Stimulated activated naive CD8-positive, alpha-beta T cell treated with anti-CD3 and anti-CD28 coated beads, Interleukin-15, Interleukin-2, amounts not matched to agents 100 U/mL and 50 U/mL, for 24 hours (primary cell): ENCODE results near the gene RAB1B.
"Not testable (repeated sequence)": the region's sequence is repeated elsewhere in the genome, so short reads cannot be mapped to it uniquely, and the experiment has no call there.

ENCODE experiments used
- ATAC-seq: fragments of 150-1000 bp; cut with Tn5 transposase; one replicate; pipeline ENCODE4 v1.10.0; 2021
- DNase-seq: peaks from one replicate; pipeline ENCODE4 v3.0.0; 2021

RAB1B gene

DNA sequence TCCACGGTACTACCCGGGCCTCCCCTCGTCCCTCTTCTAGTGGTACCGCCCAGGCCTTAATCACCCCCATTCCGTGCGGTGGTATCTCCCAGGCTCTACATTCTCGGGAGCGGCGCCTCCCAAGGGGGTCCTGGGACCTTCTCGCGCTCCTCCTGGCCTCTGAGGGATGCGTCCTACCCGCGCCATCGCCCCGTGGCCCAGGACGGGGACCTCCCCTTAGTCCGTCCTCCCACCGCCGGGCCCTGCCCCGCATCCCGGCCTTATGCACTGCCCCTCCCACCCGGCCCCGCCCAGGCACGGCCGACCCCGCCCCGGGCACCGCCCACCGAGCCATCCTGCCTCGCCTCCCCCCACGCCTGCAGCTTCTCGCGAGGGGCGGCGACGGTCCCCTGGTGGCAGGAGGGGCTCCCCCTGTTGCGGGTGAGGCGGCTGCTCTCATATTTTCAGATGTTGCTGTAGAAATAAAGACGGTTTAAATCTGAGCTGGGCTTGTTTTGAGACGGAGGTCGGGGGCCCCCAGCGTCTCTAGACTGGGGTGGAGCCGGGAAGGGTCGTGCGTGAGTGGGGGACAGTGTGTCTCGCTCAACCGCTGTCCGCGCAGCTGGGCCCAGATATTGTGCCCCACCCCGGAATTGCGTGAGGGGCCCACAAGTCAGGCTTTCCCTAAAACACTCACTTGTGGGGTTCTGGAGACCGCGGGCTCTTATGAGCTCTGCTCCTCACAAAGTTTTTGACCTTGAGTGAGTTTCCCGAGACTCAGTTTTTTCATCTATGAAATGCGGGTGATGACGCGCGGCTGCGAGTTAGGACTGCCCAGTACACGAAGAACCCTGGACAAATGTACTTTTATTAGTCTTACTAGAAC is 828 bp upstream of the RAB1B start:
- peak; percentile 60 for ATAC-seq

DNA sequence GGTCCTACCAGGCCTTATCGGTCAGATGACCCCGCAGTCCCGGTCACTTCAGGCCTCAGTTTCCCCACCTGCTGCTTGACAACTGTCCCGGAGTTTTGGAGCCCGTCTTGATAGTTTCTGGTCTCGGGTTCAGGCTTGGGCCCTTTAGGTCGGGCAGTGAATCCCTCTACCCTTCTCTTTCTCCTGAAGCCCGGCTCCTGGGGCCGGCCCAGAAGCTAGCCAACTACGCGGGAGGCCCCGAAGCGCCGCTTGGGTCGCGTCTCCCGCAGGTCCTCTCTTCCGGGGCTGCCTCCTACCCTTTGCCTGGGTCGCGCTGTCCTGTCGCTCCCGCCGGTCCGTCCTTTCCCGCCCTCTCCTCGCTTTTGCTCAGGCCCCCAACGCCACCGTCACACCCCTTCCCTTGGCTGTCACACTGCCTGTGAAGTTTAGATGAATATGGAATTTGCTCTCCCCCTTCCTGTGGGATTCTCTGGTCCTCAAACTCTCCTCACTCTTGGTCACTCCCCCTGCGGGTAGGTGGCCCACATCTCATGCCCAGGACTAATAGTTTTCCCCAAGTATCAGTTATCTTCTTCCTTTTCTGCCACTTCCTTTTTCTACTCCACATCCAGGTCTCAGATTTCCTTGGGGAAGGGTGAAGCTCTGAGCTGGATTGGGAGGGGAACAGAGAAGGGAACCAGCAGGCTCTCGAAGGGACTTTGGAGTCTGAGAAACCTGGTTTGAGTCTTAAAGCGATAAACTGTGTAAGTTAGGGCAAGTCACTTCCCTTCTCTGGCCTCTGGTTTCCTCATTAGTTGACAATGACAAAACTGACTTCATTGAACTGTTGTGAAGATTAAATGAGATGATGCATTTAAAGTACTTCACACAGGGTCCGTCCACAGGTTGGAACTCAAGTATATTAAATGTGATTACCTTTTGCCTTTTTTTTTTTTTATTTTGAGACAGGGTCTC is 790 bp downstream of the RAB1B start:
- DNase-seq (peak; percentile 32), ATAC-seq (no peak)

More for the DNA sequence above, 828 bp upstream of the RAB1B start:
- peak; percentile 94 for DNase-seq

DNA sequence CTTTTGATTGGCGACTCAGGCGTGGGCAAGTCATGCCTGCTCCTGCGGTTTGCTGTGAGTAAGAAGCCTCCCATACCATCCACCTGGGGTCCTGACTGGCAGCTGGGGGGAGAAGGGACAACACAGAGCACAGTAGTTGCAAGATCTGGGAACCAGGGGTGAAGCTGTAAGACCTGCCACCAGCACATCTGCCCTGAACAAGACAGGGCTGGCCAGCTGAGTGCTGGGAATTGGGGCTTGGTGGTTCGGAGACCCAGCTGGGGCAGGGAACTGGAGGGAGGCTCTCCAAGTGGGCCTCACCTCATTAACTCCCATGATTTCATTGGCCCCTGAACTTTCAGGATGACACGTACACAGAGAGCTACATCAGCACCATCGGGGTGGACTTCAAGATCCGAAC is 3.4 kb downstream of the RAB1B start:
- no peak for DNase-seq
- no peak for ATAC-seq

DNA sequence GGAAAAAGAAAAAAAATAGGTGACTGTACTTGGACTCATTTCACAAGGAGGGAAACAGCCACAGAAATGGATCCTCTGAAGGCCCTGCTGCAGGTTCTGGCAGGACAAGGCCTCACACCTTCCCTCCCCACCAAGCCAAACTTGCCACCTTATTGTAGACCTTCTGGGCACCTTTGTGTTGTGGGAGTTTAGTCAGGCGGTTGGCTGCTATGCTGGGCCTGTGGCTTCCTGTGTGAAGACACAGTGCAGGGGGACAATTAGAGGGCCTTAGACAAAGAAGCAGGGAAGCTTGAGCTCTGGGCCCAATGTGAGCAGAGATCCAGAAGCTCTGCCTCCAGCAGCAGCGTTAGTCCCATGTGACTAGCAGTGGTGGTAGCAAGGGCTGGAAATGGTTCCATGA is 4.2 kb downstream of the RAB1B start:
- no peak for ATAC-seq
- DNase-seq = no peak

DNA sequence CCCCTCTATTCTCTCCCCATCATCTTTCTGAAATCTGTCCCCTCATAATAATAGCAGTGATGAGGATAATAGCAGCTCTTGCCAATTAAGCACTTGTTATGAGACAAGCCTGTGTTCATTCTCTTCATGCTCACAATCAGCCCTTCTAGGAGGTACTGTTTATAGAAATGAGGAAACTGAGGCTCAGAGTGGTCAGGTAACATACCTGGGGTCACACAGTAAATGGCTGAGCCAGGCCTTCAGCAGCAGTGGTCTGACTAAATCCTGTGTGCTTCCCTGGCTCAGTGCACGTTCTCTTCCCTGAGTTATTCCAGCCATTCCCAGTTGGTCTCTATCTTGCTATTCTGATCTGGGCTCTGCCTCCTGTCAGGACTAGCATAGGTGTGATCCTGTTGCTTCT is 5.8 kb downstream of the RAB1B start:
- ATAC-seq (no peak), DNase-seq (no peak)

DNA sequence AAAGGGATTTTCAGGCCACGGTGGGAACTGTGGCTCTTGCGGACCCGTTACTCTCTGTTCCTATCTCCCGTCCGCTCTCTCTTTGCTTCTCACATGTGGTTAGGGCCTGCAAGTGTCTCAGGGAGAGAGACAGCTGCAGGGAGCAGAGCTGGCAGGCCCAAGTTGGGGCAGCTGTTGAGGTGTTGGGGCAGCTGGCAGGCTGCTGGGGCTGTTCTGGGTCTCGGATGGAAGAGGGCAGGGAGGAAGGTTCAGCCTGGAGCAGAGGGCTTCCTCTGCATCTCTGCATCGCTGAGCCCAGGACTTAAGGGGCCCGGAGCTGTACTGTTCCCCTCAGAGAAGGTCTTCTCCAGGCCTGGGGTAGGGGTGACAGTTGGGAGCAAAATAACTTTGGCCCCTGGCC is 7.0 kb downstream of the RAB1B start:
- DNase-seq = no peak
- ATAC-seq = no peak

DNA sequence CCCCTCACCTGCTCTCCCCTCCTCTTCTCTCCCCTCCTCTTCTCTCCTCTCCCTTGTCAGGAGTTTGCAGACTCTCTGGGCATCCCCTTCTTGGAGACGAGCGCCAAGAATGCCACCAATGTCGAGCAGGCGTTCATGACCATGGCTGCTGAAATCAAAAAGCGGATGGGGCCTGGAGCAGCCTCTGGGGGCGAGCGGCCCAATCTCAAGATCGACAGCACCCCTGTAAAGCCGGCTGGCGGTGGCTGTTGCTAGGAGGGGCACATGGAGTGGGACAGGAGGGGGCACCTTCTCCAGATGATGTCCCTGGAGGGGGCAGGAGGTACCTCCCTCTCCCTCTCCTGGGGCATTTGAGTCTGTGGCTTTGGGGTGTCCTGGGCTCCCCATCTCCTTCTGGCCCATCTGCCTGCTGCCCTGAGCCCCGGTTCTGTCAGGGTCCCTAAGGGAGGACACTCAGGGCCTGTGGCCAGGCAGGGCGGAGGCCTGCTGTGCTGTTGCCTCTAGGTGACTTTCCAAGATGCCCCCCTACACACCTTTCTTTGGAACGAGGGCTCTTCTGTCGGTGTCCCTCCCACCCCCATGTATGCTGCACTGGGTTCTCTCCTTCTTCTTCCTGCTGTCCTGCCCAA is 7.7 kb downstream of the RAB1B start:
- DNase-seq (no peak), ATAC-seq (no peak)

DNA sequence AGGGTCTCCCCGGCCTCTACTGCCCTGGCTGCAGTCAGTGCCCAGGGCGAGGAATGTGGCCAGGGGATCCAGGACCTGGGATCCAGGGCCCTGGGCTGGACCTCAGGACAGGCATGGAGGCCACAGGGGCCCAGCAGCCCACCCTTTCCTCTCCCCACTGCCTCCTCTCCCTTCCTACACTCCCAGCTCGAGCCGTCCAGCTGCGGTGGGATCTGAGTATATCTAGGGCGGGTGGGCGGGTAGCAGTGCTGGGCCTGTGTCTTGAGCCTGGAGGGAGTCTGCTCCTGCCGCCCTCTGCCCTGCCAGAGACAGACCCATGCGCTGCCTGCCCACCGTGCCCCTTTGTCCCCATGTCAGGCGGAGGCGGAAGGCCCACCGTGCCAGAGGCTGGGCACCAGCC is 8.2 kb downstream of the RAB1B start:
- not testable (repeated sequence) for ATAC-seq, DNase-seq

DNA sequence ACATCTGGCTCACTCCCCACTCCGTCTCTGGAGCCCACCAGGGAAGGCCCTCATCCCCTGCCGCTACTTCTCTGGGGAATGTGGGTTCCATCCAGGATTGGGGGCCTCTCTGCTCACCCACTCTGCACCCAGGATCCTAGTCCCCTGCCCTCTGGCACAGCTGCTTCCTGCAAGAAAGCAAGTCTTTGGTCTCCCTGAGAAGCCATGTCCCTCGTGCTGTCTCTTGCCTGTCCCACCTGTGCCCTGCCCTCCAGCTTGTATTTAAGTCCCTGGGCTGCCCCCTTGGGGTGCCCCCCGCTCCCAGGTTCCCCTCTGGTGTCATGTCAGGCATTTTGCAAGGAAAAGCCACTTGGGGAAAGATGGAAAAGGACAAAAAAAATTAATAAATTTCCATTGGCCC is 8.6 kb downstream of the RAB1B start:
- DNase-seq, ATAC-seq: not testable (repeated sequence)

DNA sequence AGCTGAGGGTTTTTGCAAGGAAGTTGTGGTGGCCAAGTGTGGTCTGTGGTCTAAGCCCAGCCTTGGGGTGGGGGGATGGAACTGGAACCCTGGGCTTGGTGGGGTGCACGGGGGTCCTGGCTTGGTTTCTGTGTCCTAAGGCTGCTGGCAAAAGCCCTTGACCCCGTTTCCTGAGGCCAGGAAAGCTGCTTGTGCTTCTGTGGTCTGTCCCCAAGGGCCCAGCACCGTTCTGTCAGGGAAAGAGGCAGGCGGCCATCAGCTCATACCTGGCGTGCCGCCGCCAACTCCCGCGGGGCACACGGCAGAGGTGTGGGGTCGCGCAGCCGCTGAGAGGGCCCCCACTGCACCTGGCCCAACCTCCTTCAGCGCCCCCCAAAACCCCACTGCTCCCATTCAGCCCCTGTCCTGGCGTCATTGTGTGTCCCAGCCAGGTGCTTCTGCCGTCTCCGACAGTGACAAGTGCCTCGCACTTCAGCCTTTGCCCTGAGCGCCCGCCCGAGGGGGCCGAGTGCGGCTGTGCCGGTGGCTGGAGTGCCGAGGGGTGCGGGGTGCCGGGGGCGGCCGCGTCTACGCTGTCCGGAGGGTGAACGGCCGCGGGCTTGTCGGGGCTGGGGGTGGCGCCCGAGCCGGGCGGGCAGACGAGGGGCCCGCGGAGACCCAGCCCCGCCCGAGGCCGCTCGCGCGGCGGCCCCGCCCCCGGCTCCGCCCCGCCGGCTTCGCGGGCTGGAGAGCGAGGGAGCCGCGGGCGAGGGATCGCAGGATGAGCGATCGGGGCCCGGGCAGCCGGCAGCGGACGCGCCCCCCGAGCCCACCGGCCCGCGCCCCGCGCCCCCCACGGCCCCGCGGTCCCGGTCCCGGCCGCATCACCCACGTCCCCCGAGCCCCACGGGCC is 9.3 kb downstream of the RAB1B start, which contains the start of gene CNIH2:
Gene CNIH2, plus strand, starts transcription at position 705 of the 892 bp plus-strand sequence. CDS start 282 bp downstream, outside the sequence.
- ATAC-seq = no peak
- DNase-seq = peak; percentile 60

DNA sequence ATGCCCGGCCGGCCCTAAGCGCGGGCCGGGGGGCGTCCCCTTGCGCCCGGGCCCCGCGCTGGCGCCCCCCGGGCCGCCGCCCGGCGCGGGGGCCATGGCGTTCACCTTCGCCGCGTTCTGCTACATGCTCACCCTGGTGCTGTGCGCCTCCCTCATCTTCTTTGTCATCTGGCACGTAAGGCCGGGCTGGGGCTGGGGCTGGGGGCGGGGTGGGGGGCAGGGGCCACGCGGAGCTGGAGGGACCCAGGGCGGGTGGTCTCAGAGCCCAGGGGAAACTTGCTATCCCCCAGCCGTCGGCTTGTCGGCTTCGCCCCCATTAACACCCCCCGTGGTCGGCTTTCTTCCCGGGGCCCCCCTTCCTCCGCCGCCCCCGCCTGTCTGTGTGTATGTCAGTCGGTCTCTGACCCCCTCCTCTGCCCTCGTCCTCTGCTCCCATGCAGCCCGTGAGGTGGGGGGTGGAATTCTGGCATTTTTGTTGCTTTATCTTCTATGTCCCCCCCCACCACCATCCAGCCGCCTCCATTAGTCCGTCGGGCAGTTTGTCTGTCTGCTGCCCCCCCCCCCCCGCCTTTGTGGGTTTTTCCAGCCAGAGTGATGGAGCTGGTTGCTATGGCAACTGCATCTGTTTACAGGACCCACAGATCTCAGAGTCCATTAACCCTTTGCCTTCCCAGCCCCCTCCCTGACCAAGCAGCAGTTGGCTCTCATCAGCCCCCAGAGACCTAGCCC is 10.1 kb downstream of the RAB1B start:
- ATAC-seq = no peak

DNA sequence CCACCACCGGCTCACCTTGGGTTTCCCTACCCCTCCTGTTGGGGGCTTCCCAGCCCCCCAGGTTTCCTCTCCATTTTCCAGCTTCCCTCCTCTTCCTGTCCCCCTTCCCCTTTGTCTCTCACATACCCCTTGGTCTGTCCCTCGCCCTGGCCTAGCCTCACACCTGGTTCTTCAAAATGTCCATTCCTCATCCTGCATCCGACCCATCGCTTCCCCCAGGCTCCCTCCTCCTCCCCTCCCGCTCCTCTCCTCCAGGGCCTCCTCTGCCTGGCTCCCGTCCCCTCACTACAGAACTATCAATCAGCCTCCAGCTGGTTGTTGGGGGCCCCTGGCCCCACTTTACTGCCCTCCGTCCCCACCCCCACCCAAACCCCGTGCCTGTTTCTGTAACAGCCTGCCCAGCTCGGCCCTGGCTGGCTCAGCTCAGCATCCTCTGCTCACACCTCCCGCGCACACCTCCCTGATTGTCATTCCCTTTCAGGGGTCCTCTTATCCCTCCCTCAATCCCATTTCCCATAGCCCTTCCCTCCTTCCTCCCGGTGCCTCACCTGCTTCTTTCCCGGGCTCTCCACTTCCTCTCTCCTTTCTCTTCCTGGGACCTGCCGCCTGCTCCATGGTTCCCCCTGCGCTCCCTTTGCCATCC is 10.8 kb downstream of the RAB1B start:
- DNase-seq (no peak), ATAC-seq (no peak)

More for the DNA sequence above, 10.1 kb downstream of the RAB1B start:
- no peak for DNase-seq

DNA sequence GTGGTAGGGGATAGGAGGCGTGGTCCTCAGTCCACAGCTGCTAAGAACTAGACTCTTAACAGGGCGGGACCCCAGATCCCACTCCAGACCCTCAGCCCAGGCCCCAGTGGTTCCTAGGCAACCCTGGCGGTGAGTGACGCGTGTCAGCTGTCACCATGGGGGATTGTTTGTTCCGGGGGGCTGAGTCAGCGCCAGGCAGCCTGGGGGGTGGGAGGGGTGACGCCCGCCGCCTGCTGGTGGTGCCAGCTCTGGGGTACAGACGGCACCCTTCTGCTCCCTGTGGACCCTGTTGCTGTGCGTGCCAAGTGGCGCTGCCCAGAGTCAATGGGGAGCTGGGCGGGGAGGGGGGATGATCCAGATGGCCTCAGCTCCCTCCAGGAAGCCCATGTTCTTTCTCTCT is 12.0 kb downstream of the RAB1B start:
- DNase-seq (no peak), ATAC-seq (no peak)

DNA sequence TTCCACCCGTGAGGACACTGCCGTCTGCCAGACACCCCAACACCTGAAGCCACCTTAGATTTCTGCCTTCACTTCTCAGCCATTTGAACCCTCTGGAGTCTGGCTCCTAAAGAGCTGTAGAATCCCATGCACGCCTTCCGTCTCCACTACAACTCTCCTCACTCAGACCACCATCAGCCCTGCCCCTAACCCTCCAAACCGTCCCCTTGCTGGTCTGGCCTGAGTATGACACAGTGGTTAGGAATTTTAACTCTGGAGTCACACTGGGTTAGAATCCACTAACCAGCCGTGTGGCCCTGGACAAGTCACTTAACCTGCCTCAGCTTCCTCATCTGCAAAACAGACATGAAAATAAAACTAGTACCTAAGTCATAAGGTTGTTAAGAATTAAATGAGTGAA is 12.6 kb downstream of the RAB1B start:
- ATAC-seq (no peak), DNase-seq (no peak)

DNA sequence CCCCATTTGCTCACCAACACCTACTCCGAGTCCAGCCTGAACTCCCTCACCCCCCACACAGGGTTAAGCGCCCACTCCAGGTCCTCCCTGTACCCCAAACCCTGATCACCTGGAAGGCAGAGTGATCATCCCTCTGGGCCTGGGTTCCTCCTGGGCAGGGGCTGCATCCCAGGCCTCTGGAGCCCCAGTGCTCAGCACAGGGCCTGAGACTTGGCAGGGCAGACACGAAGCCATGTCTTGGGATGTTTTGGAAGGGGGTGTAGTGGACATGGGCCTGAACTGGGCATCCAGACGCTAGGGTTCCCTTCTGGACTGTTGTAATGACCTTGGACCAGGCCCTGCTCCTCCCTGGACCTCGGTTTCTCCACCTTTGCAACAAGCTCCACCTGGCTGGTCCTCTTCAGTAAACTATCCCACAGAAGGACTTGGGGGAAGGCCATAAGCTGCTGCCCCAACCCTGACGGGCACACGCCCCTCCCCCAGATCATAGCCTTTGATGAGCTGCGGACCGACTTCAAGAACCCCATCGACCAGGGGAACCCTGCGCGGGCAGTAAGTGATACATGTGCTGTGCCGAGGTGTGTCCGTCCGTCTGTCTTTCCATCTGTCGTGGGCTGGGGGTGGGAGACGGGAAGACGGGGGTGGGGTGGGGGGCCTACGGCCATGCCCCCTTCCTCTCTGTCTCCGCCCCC is 13.5 kb downstream of the RAB1B start:
- peak; percentile 14 for ATAC-seq
- DNase-seq = no peak

DNA sequence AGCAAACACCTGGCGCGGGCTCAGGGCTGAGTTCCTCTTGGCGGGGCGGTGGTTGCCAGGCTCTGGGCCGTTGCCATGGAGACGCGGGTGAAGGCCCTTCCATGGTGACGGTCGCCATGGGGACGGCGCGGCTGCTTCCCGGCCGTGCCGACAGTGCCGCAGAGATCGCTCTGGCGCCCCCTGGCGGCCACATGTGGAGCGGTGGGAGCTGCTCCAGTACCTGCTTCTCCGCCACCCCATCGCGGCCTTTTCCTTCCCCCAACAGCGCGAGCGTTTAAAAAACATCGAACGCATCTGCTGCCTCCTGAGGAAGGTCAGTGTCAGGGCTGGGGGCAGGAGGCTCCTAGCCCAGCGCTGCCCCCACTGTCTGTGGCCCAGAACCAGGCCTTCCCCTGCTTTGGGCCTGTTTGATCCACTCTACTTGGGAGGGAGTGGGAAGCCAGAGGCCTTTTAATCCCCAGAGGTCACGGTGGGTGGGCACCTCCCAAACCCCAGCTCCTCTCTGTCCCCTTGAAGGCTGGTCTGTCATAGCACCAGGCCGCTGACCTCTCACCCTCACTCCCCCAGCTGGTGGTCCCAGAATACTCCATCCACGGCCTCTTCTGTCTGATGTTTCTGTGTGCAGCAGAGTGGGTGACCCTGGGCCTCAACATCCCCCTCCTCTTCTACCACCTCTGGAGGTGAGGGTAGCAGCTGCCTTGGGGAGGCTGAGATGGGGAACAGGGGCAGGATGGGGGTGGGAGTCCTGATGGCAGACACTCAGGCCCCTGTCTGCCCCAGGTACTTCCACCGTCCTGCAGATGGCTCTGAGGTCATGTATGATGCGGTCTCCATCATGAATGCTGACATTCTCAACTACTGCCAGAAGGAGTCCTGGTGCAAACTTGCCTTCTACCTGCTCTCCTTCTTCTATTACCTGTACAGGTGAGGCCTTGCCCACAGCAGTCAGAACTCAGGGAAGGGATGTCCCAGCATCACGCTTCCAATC is 14.3 kb downstream of the RAB1B start:
- peak; percentile 91 for ATAC-seq
- peak; percentile 100 for DNase-seq

DNA sequence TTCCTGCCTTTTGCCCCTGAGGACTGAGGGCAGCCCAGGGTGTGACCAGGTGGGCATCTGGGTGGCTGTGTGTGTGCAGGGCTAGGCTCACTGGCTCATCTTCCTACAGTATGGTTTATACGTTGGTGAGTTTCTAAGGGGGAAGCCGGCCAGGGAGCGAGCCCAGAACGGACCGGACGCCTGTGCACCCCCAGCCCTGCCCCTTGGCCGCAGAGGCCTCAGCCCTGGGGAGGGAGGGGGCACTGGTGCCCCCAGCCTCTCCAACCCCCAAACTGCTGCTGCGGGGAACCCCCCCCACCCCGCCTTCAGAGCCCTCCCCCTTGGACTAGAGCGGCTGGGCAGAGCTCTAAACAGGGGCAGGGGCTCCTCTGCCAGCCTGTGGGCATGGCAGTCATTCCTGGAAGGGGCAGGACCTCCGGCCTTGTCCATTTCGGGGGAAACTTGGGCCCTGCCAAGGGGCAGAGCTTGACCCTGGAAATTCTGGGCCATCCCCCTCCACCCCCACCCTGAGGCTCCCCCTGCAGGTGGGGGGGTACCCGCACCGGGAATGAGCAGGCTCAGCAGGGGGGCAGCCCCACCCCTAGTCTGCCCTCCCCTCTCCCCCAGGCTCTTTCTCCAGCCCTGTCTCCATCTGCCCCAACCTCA is 15.1 kb downstream of the RAB1B start:
- DNase-seq = no peak
- ATAC-seq = no peak
